Tibial artery (tissue), 4 donors: ENCODE results near the gene KEL.

Experiments
- DNase-seq, 2 donors: peaks; one replicate each; pipeline ENCODE4 v3.0.0-alpha.2; 2019
- H3K27ac ChIP-seq, 2 donors: fragments of 200-600 bp; sonication (generic) in 1 of 2; 1 replicate in 1 of 2; 2 replicates in 1 of 2; pipeline ENCODE4 v1.5.1; 2018 to 2019; ENCODE audit warnings: mild to moderate bottlenecking in 1 of 2
- H3K27me3 ChIP-seq, 2 donors: fragments of 200-600 bp; sonication (generic) in 1 of 2; one replicate each; pipeline versions ENCODE4 v1.5.1 to v1.6.0; 2016 to 2019
- H3K36me3 ChIP-seq, 3 donors: fragments of 200-600 bp; sonication (generic) in 2 of 3; one replicate each; pipeline ENCODE4 v1.5.1; 2016 to 2019; ENCODE audit warnings: mild to moderate bottlenecking in 2 of 3
- H3K4me1 ChIP-seq, 4 donors: fragments of 200-600 bp; sonication (generic) in 2 of 4; 1 replicate in 3 of 4; 2 replicates in 1 of 4; pipeline ENCODE4 v1.5.1; 2016 to 2019
- H3K4me3 ChIP-seq, 2 donors: fragments of 200-600 bp; sonication (generic) in 1 of 2; 1 replicate in 1 of 2; 2 replicates in 1 of 2; pipeline ENCODE4 v1.5.1; 2018 to 2019; ENCODE audit warnings: mild to moderate bottlenecking in 2 of 2
- H3K9me3 ChIP-seq, 3 donors: fragments of 200-600 bp; sonication (generic) in 1 of 3; one replicate each; pipeline ENCODE4 v1.5.1; 2016 to 2019
- CTCF ChIP-seq, 2 experiments: fragments of 200-600 bp in 1 of 2; fragments of 450-650 bp in 1 of 2; IDR thresholded peaks; one replicate each; pipeline ENCODE4 v1.5.1; 2017 to 2019; ENCODE audit warnings: antibody characterized with exemption in 2 of 2, mild to moderate bottlenecking in 1 of 2, moderate library complexity in 1 of 2
- intact Hi-C: fragments of 100-400 bp; cut with DNase I; formaldehyde crosslinking; loops from one replicate; pipeline ENCODE4 v1.15.0; 2023; ENCODE audit warnings: low total_unique reads

Gene KEL

GRCh38 chr7:142950235-142950634 is 11.9 kb downstream of the KEL start:
- H3K9me3 ChIP-seq: peaks cover 0 to 4% (median 0%) of the 10 kb centered on the region in 3 donors

GRCh38 chr7:142948603-142949002 is 13.6 kb downstream of the KEL start:
- no peaks in the 10 kb centered on the region for H3K27me3 ChIP-seq
- H3K4me3 ChIP-seq: no peak overlapping the region
- H3K4me1 ChIP-seq: no peaks in the 10 kb centered on the region
- H3K36me3 ChIP-seq: no peaks in the 10 kb centered on the region
- no peak overlapping the region for H3K27ac ChIP-seq
- DNase-seq: no peak
- no peak for TF ChIP-seq CTCF (IDR thresholded peaks at IDR 0.05)
- H3K9me3 ChIP-seq: no peaks in the 10 kb centered on the region
- intact Hi-C loops: no loop called here

More at GRCh38 chr7:142950235-142950634, 11.9 kb downstream of the KEL start:
- H3K27me3 ChIP-seq: no peaks in the 10 kb centered on the region
- no peaks in the 10 kb centered on the region for H3K4me1 ChIP-seq
- intact Hi-C loops: no loop called here
- H3K36me3 ChIP-seq: no peaks in the 10 kb centered on the region
- no peak overlapping the region for H3K27ac ChIP-seq
- no peak for TF ChIP-seq CTCF (IDR thresholded peaks at IDR 0.05)
- no peak overlapping the region for H3K4me3 ChIP-seq
- DNase-seq: no peak

GRCh38 chr7:142945001-142945400 is 17.2 kb downstream of the KEL start:
- intact Hi-C loops: no loop called here
- Histone ChIP-seq H3K36me3 (no peaks in the 10 kb centered on the region), H3K4me3 (no peak overlapping the region), H3K27ac (no peak overlapping the region), H3K27me3 (peaks cover 0 to 7% of the 10 kb centered on the region in 2 donors), H3K9me3 (no peaks in the 10 kb centered on the region), H3K4me1 (no peaks in the 10 kb centered on the region)
- DNase-seq: no peak
- TF ChIP-seq CTCF (IDR thresholded peaks at IDR 0.05): no peak

GRCh38 chr7:142943706-142944268 is 18.4 kb downstream of the KEL start:
- no peaks in the 10 kb centered on the region for H3K4me1 ChIP-seq
- H3K9me3 ChIP-seq: no peaks in the 10 kb centered on the region
- peaks cover 0 to 7% of the 10 kb centered on the region in 2 donors for H3K27me3 ChIP-seq
- intact Hi-C loops: no loop called here
- H3K36me3 ChIP-seq: no peaks in the 10 kb centered on the region
- no peak overlapping the region for H3K4me3 ChIP-seq
- TF ChIP-seq CTCF (IDR thresholded peaks at IDR 0.05): no peak
- DNase-seq: no peak
- H3K27ac ChIP-seq: no peak overlapping the region

GRCh38 chr7:142942746-142943145 is 19.4 kb downstream of the KEL start:
- intact Hi-C loops: no loop called here
- H3K4me1 ChIP-seq: no peaks in the 10 kb centered on the region
- no peak overlapping the region for H3K27ac ChIP-seq
- no peaks in the 10 kb centered on the region for H3K36me3 ChIP-seq
- TF ChIP-seq CTCF (IDR thresholded peaks at IDR 0.05): no peak
- no peak overlapping the region for H3K4me3 ChIP-seq
- H3K27me3 ChIP-seq: peaks cover 0 to 7% of the 10 kb centered on the region in 2 donors
- H3K9me3 ChIP-seq: no peaks in the 10 kb centered on the region
- DNase-seq: no peak

- no peaks in the 10 kb centered on the region for H3K36me3 ChIP-seq
- no peaks in the 10 kb centered on the region for H3K4me1 ChIP-seq
- no peak overlapping the region for H3K4me3 ChIP-seq
- peaks cover 0 to 7% of the 10 kb centered on the region in 2 donors for H3K27me3 ChIP-seq
- DNase-seq: no peak
- H3K9me3 ChIP-seq: no peaks in the 10 kb centered on the region
- no peak overlapping the region for H3K27ac ChIP-seq
- intact Hi-C loops: no loop called here
- no peak for TF ChIP-seq CTCF (IDR thresholded peaks at IDR 0.05)
Observed at GRCh38 chr7:142941541-142941940, 20.6 kb downstream of the KEL start.
